HG03378 (cell line): Measurements from ENCODE around the gene ECHS1.
"Not testable (repeated sequence)": the region's sequence is repeated elsewhere in the genome, so short reads cannot be mapped to it uniquely, and the experiment has no call there.

ENCODE experiments used
- ATAC-seq: cut with Tn5 transposase; IDR thresholded peaks from one replicate; pipeline ENCODE4 v1.9.1; 2021; ENCODE audit warnings: mild to moderate bottlenecking, moderate library complexity; ENCODE audit not compliant: unreplicated experiment

Gene ECHS1

GRCh38 chr10:133373174-133374090 lies at the start of gene ECHS1:
ECHS1 (minus strand) TSS chr10:133373354; CDS start chr10:133373333, 21 bp downstream.
- ATAC-seq, result peak; percentile 68

- no peak for ATAC-seq
These were observed 49.2 kb upstream of the ECHS1 start for GRCh38 chr10:133422223-133422806.

GRCh38 chr10:133421336-133422222 lies 48.4 kb upstream of the ECHS1 start:
- ATAC-seq, result no peak

GRCh38 chr10:133420579-133420978 lies 47.4 kb upstream of the ECHS1 start:
- ATAC-seq, result no peak

GRCh38 chr10:133420028-133420427 lies 46.9 kb upstream of the ECHS1 start:
- ATAC-seq, result no peak

- no peak for ATAC-seq
These were observed 46.2 kb upstream of the ECHS1 start for GRCh38 chr10:133419211-133419950.

- no peak for ATAC-seq
These were observed 45.3 kb upstream of the ECHS1 start for GRCh38 chr10:133418289-133418993.

GRCh38 chr10:133415752-133416151 lies 42.6 kb upstream of the ECHS1 start:
- no peak for ATAC-seq

GRCh38 chr10:133414401-133414800 lies 41.2 kb upstream of the ECHS1 start:
- not testable (repeated sequence) for ATAC-seq

- no peak for ATAC-seq
These were observed 39.2 kb upstream of the ECHS1 start for GRCh38 chr10:133412381-133412711.

GRCh38 chr10:133411523-133412380 lies 38.6 kb upstream of the ECHS1 start:
- no peak for ATAC-seq

GRCh38 chr10:133405844-133406527 lies 32.8 kb upstream of the ECHS1 start:
- peak; percentile 49 for ATAC-seq

- no peak for ATAC-seq
These were observed 32.1 kb upstream of the ECHS1 start for GRCh38 chr10:133405272-133405671.

- no peak for ATAC-seq
These were observed 30.6 kb upstream of the ECHS1 start for GRCh38 chr10:133403784-133404183.

- ATAC-seq, result no peak
These were observed 30.2 kb upstream of the ECHS1 start for GRCh38 chr10:133403359-133403758.

- no peak for ATAC-seq
These were observed 29.0 kb upstream of the ECHS1 start for GRCh38 chr10:133401981-133402725.

GRCh38 chr10:133401500-133401899 lies 28.3 kb upstream of the ECHS1 start:
- ATAC-seq, result no peak
